NCI-H2107 (cell line): Measurements from ENCODE around the gene PPP6R1.
"Not testable (repeated sequence)": the region's sequence is repeated elsewhere in the genome, so short reads cannot be mapped to it uniquely, and the experiment has no call there.

Experiments
- DNase-seq: peaks from one replicate; lab custom pipeline; 2025; lab: John Stamatoyannopoulos, UW

Gene PPP6R1

DNA sequence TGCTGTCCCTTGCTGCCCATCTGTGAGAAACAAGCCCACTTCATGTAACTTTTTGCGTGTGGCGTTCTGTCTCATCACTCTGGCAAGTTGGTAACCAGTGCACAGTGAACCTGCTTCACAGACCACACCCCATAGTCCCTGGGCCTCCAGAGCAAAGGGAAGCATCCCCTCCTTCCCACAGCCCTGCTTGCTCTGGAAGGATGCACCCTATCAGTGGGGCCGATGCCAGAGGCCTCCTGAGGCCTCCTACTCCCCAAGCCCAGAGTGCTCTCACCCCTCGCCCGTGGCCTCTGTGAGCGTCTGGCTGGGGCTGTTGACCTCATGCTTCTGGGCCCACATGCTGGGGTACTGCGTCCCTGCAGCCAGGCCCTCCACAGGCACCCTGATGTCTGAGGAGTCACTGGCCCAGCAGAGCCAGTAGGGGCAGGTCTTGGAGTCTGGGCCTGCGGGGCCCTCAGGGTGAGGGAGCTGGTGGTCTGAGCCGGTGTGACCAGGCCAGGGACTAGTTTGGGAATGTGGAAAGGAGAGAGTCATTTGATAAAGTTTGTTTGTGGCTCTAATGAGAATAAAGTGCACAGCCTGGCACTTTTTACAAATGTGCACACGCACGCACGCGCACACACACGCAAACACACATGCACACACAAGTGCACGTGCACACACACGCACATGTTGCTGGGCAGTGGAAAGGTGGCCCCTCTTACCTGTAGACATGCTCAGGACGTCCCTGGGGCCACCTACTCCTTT is 35.4 kb downstream of the PPP6R1 start:
- DNase-seq: no peak

DNA sequence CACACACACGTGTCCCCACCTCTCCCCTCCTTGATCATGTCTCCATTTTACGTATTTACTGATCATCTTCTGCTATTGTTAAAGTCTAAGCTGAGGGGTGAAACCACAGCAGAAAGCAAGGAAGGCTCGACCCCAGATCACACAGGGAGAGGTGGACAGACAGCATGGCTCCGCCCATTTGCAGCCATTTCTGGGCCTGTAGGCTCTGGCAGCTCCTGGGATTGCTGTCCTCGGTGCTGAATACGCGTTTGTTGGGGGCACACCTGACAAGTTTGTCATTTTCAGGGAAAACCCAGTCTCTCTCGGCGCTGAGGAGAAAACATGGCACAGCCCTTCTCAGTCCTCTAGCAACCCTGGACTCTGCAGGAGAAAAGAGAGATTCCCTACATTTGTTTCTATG is 38.3 kb downstream of the PPP6R1 start:
- no peak for DNase-seq

DNA sequence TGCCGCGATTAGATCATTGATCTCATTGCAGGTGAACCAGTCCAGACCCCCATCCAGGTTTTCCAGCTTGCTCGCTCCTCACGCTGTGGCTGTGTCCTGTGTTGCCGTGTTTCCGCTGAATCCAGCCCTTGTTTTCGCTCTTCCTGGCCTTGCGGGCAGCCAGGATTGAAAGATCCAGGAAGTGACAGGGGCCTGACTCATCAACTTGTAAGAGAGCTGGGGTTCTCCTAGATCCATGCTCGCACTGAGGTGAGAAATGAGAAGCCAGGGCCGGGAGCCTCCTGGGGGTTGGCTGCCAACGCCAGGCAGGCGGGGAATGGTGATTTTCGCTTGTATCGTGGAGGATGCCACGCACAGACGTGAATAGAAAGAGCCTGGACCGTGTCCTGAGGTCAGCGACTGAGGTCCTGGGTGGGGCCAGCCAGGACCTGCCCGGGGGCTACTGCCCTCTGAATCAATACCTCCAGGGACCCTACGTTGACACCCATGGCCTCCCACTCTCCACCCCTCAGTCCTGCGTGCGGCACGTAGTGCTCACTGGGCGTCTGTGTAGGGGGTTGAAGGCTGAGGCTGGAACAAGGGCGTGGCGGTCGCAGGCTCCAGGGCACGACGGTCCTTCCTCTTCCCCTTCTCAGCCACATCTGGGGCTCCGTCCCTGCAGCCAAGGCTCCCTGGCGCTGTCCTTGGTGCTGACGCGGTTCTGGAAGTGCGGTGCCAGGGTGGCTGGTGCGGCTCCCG is 42.2 kb downstream of the PPP6R1 start:
- peak; percentile 91 for DNase-seq

DNA sequence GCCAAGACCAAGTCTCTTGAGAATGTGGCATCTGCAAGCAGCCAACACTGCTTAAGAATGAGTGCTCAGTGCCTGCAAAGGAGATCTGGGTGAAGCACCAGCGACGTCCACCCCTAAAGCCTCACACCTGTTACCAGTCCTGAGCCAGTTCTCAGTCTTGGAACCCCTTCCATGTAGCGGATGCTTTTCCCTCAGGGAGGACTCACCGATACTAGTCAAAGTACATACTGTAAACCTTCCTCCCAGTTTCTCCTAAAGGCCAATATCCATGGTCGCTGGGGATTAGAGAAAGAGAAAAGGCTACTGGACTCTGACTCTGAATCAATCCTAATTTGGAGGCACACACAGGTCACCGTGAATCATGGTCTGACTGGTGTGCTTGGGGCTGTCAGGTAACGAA is 45.3 kb downstream of the PPP6R1 start:
- DNase-seq: no peak

DNA sequence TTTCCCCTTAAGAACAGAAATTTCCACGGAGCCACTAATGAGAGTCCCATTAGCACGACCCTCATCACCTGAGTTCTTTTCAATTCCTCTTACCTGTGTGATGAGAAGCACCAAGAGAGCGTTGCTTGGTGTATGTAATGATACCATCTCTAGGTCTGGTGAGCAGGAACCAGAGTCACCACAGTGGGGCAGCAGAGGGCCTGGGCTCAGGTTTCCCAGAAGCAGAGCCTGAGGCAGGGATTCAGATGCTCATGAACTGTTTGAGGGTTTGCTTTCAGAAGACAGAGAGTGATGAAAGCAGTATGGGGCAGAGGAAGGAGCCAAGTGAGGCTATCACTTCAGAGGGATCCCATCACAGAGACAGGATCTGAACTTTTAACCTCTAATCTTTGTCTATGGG is 46.4 kb downstream of the PPP6R1 start:
- DNase-seq: no peak

DNA sequence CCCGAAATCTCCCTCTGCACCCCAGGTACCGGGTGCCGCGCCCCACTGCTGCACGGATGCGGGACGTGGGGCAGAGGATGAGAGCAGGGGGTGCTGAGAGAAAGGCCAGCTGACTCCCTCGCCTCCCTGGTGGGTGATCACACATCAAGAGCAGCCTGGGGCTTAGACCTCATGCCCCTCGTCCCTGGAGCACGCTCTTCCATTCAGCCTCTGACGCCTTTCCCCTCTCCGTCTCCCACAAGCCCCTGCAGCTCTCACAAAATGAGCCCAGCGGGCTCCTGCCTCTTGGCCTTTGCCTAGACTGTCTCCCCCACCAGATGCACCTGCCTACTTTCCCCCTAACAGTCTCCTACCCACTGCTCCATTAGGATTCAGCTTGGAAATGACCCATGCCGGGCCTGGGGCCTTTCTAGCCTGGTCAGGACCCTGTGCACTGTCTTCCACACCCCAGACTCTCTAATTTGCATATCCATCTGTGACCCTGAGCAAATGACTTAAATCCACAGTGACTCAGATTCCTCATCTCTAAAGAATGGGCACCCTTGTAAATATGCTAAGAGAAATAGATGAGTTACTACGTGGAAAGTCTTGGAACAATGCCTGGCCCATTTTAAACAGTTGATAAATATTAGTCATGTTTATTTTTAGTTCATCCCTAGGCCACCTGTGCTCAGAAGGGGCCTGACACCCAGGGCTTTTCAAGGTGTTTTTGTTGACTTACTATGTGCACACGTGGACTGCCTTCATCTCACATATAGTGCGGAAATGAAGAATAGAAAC is 48.9 kb downstream of the PPP6R1 start:
- no peak for DNase-seq

DNA sequence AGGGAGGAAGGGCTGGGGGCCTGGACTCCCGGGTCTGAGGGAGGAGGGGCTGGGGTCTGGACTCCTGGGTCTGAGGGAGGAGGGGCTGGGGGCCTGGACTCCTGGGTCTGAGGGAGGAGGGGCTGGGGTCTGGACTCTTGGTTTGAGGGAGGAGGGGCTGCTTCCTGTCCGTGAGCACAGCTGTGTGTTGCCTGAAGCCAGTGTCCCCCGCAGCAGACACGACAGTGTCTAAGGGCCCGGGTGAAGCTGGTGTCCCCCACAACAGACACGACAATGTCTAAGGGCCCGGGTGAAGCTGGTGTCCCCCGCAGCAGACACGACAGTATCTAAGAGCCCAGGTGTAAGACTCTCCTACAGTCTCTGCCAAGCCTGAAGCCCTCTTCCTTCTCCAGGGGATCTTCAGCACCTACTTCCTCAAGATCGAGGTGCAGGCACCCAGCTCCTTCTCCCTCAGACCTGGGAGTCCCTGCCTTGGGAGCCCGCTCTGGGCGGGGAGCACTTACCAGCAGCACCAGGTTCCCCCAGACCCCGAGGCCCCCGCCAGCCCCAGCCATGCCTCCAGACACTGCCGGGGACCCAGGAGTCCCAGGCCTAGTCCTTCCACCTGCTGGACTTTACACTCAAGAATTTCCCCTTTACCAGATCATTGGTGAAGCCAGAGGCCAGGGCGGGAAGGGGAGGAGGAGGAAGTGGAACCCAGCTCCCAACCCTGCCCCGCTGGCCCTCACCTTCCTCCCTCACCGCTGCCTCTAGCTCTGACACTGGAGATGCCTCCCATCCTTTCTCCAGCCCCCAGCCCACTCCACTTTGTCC is 49.7 kb downstream of the PPP6R1 start, which contains the start of gene PTPRH:
Gene PTPRH (minus strand): TSS at position 622 of the 813 bp plus-strand sequence. CDS start 68 bp downstream, at position 554.
- DNase-seq: no peak

DNA sequence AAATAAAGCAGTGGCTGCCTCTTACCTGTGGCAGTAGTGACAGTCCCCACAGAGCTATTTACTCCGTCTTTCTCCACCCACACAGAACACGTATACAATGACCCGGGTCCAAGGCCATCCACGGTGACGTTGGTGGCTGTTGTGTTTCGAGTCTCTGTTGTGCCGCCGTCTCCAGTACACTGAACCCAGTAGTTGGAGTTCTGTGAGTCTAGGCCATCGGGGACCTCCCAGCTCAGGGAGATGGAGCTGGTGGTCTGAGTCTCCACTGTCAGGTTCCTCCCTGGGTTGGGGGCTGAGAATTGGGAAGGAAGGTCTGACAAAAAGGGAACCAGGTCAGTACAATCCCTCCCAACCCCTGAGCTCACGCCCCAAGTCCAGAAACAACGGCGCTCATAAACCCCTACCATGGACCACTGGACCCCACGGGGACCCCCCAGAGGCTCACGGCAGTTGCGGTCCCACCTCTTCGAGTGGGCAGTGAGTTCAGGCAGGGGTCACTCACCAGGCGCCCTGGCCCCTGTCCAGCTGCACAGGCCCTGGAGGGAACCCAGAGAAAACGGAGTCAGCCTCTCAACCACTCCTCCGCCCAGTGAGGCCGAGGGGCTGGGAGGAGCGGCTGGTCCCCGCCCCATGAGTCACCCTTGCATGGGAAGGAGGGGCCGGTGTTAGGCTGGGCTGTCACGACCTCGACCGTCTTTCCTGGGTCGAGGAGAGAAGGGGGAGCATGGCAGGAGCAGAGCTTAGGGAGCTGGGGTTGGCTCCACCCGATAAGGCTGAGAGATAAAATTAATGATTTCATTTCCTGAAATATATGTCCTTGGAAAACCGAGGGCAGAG is 51.9 kb downstream of the PPP6R1 start:
- DNase-seq: peak; percentile 60

DNA sequence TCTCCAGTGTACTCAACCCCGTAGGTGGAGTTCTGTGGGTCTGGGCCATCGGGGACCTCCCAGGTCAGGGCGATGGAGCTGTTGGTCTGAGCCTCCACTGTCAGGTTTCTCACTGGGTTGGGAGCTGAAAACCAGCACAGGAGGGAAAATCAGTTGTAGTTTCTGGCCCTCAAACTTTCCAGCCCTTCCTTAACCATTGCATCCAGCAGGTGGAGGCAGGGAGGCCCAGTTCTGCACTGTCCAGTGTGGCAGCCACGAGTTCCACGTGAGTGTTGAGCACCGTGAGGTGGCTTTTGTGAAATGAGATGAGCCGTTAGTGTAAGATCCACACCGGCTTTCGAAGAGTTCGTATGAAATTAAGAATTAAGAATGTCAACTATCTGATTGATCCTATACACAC is 56.6 kb downstream of the PPP6R1 start:
- DNase-seq: not testable (repeated sequence)

DNA sequence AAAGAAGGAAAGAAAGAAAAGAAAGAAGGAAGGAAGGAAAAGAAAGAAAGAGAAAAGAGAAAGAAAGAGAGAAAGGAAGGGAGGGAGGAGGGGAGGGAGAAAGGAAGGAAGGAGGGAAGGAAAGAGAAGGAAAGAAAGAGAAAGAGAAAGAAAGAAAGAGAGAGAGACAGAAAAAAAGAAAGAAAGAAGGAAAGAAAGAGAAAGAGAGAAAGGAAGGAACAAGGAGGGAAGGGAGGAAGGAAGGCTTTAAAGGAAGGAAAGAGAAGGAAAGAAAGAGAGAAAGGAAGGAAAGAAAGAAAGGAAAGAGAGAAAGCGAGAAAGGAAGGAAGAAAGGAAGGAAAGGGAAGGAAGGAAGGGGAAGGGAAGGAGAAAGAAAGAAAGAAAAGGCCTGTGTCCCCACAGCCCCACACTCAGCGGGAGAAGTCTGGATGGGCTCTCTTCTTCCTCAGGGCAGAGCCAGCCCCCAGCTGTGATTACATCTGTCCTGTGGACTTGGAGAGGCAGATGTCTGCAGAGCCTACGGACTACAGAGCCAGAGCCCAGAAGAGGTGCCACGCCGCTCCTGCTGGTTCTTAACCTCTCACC is 59.1 kb downstream of the PPP6R1 start:
- DNase-seq: no peak

DNA sequence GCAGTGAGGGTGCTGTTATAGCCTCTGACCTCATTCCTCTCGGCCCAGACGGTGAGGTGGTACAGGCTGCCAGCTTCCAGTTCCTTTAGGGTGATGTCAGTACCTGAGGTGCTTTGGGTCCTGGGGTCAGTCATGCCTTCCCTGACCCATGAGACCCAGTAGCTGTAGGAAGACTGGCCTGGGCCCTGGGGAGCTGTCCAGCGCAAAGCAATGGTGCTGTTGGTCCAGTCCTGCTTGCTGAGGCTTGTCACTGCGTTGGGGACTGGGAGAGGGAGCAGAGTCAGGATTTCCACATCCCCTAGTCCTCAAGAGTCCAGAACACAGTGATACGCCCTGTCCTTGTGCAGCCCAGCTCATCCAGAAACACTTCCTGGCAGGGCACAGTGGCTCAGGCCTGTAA is 60.2 kb downstream of the PPP6R1 start:
- no peak for DNase-seq

DNA sequence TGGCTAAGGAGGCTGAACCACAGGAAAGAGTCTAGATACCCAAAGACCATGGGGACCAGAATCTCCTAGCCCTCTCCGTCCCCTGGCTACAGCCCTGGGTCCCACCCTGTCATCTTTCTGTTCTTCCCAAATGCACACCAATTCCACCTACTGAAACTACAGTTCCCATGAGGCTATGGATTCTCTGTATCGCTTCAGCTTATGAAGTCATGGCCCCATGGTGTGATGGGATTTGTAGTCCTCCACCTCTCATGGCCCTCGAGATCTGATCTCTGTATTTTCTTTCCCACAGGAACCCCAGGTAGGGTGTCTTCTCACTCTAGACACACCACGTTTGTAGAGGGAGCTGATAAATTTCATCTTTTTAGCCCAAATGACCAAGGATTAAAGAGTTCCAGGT is 61.3 kb downstream of the PPP6R1 start:
- no peak for DNase-seq

DNA sequence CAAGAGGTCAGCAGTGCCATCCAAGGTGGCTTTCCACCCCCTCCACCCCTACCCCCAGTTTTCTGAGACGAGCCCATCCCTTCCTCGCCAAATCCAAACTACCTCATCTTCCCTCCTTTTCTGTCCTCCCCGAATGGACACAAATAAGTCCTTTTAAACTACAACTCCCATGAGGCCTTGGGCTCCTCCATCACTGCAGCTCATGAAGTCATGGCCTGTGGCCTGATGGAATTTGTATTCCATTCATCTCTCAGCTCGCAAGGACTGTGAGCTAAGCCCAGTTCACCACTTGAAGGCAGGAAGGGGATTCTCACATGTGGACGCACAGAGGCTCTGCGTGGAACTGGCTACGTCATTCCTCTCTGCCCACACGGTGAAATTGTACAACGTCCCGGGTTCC is 62.0 kb downstream of the PPP6R1 start:
- DNase-seq: no peak

DNA sequence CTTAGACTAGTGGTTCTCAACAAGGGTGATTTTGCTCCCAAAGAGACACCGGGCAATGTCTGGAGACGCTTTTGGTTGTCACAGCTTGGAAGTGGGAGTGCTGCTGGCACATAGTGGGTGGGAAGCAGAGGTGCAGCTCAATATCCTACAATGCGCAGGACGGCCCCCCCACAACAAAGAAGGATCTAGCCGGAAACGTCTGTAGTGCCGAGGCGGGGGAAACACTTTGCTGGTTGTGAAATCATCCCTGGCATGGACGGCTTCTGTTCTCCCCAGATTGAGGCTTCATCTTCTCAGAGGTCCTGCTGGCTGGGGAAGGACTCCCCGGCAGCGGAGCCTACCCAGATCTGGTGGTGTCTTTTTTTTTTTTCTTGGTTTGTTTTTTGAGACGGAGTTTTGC is 65.3 kb downstream of the PPP6R1 start:
- no peak for DNase-seq

DNA sequence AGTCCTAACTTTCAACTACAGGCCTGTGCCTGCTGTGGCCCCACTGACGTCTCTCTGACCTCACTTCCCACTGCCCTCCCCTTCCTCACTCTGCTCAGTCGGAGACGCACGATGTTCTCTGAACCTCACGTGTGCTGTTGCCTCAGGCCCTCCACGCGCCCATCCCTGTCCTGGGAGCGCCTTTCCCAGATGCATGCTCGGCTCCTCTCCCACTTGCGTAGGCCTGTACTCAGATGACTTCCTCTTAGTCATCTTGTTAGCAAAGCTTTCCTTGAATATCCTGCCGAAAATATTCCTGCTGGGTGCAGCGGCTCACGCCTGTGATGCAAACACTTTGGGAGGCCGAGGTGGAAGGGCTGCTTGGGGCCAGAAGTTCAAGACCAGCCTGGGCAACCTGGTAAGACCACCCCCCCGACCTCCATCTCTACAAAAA is 69.4 kb downstream of the PPP6R1 start:
- DNase-seq: no peak

DNA sequence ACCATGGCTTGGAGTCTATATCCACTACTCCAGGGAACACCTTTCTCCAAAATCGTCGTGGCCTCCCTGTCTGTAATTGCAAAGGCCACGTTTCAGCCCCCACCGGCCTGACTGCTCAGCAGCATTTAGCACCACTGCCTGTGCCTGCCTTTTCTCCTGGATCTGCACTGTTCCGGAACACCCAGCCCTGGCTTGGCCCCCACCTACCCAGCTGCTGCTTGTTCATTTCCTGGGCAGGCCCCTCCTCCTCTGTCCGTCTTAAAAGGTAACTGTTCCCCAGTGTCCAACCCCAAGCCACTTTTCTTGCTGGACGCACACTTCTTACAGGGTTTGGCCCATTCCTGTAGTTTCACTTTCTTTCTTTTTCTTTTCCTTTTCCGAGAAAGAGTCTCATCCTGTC is 70.2 kb downstream of the PPP6R1 start:
- DNase-seq: no peak

DNA sequence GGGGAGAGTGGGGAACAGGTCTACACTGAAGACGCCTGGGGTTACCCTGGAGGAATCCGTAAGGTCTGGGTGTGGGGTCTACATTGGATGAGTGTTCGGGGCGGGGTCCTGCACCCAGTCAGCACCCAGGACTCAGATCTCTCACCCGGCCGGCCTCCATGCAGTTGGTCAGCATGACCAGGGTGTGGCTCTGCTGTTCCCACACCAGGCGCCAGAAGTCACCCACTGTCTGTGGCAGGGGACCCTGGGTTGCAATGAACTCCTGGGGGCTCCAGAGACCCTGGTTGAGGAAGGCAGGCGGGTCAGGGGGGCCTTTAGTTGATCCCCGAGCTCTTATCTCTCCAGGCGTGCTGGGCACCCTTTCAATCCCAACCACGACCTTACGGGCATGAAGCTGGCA is 72.7 kb downstream of the PPP6R1 start:
- no peak for DNase-seq

DNA sequence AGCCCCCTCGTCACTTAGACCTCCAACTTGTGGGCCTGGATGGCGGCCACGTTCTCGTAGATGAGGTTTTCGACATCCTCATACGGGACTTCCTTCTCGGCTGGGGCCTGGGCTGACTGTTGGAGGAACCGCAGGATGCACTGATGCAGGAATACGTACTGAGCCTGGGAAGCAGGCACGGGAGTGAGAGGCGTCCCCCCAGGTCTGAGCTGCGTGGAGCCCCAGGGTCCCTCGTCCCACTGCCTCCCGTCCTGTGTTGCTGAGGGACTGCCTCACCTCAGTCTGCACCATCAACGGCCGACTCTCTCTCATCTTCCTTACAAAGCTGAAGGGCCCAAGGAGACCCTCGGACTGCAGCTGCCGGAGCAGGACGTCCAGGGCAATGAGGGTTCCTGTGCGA is 77.1 kb downstream of the PPP6R1 start:
- DNase-seq: no peak
